IPS DF 6.9 (cell line): Measurements from ENCODE around the gene PARM1.

Source experiments
- DNase-seq: peaks from one replicate; pipeline ENCODE4 v3.0.0-alpha.2; 2013; ENCODE audit warnings: low read depth, low spot score
- H3K27ac ChIP-seq: one replicate; pipeline ENCODE4 v1.5.1; 2013; ENCODE audit warnings: low read length, control low read depth
- H3K27me3 ChIP-seq: 2 replicates; pipeline ENCODE4 v1.6.1; 2013; ENCODE audit warnings: mild to moderate bottlenecking, low read length; ENCODE audit not compliant: control insufficient read depth, insufficient read depth
- H3K36me3 ChIP-seq: 2 replicates; pipeline ENCODE4 v1.6.1; 2013; ENCODE audit warnings: low read length; ENCODE audit not compliant: control insufficient read depth, insufficient read depth
- H3K4me1 ChIP-seq: 2 replicates; pipeline ENCODE4 v1.6.1; 2013; ENCODE audit warnings: low read length; ENCODE audit not compliant: control insufficient read depth, insufficient read depth
- H3K4me3 ChIP-seq: 2 replicates; pipeline ENCODE4 v1.5.1; 2013; ENCODE audit warnings: mild to moderate bottlenecking, low read length
- H3K9me3 ChIP-seq: 2 replicates; pipeline ENCODE4 v1.6.1; 2013; ENCODE audit warnings: low read length, inconsistent platforms; ENCODE audit not compliant: control insufficient read depth, insufficient read depth
- WGBS: extraction: QIAGEN DNeasy Blood & Tissue Kit; methylation state at CpG from one replicate; pipeline ENCODE4 v1.1.7; 2013; ENCODE audit warnings: mixed read lengths, missing lambda C conversion rate; ENCODE audit not compliant: insufficient read length, insufficient coverage; 5-methylcytosine and 5-hydroxymethylcytosine counted together

PARM1 gene

DNA sequence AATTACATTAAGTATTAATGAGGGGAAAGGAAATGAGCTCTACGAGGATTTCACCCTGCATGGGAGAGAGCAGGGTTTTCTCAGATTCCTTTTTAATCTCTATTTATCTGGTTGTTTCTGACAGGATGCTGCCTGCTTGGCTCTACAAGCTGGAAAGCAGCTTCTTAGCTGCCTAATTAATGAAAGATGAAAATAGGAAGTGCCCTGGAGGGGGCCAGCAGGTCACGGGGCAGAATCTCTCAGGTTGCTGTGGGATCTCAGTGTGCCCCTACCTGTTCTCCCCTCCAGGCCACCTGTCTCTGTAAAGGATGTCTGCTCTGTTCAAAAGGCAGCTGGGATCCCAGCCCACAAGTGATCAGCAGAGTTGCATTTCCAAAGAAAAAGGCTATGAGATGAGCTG, 113.7 kb downstream of the PARM1 start:
- H3K4me1 ChIP-seq, result peaks cover 2% of the 10 kb centered on the region
- no peak overlapping the region for H3K4me3 ChIP-seq
- H3K27ac ChIP-seq, result no peak overlapping the region
- no peak for DNase-seq
- WGBS, result no CpG with 5 or more reads among the region's 2 CpGs
- no peaks in the 10 kb centered on the region for H3K36me3 ChIP-seq
- no peaks in the 10 kb centered on the region for H3K9me3 ChIP-seq
- H3K27me3 ChIP-seq, result no peaks in the 10 kb centered on the region

DNA sequence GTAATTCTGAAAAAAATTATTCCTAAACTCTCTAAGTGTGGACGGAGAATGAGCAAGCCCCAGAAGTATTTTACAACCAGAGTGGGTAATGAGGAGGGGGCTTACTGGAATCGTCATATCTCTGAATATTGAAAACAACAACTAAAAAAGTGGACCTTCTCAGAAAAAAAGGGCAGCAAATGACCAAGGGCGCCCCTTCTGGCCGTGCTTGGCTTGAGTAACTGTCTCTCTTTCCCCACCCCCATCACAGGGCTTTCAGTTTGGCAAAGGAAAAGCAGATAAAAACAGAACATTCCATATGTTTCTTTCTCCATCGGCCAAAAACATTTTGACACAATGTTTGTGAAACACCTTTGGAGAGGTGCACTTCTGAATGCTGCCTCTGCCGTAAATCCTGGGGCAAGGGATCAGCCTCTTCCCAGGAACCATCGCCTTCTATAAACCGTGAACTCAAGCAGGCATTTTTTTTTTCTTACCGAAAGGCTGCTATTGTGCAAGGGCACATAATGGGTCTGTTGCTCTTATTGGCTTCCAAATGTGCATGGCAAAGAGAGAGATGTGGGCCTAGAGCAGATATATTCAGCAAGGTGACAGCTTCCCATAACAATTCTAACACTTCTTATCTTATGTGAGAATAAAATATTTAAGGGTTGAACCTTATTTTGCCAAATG, 115.4 kb downstream of the PARM1 start:
- no CpG with 5 or more reads among the region's 9 CpGs for WGBS
- Histone ChIP-seq H3K9me3 (no peaks in the 10 kb centered on the region), H3K36me3 (no peaks in the 10 kb centered on the region), H3K27ac (no peak overlapping the region), H3K27me3 (no peaks in the 10 kb centered on the region), H3K4me3 (no peak overlapping the region), H3K4me1 (peaks cover 2% of the 10 kb centered on the region)
- DNase-seq, result no peak

DNA sequence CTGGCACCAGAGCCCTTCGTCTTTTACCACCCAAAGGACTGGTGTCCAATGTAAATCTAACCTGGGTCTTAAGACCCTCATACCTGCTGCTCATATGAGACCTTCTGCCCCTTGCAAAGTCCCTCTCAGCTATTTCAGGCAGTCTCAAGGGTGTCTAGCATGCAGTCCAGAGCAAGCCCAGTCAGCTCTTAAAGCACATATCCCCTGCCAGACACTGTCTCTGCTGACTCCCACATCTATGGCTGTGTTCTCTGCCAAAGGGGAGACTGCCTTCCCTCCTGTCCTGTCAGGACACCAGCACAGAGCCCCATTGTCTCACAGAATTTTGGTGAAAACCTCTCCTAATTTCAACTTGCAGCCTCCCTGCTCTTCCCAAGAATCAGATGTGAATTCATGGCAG, 118.5 kb downstream of the PARM1 start:
- Histone ChIP-seq H3K4me1 (peaks cover 2% of the 10 kb centered on the region), H3K9me3 (no peaks in the 10 kb centered on the region), H3K36me3 (no peaks in the 10 kb centered on the region), H3K27ac (no peak overlapping the region), H3K4me3 (no peak overlapping the region), H3K27me3 (no peaks in the 10 kb centered on the region)
- no CpG with 5 or more reads among the region's 1 CpG for WGBS
- no peak for DNase-seq

DNA sequence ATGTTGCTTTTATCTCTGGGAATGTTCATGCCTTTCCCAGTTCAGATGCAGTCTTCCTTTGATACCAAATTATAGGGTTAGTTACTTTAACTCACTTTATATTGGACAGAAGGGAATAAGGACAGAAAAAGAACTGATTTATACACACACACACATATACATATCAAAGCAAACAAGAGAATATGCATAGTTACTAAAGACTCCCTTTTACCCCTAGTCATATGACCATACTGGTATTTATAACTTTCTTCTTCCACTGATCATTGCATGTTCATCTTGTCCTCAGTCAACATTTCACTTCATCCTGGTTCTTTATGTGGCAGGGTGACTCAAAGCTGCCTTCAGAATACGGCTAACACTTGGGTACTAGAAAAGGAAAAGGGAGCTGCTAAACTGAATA, 120.4 kb downstream of the PARM1 start:
- Histone ChIP-seq H3K27ac (no peak overlapping the region), H3K27me3 (no peaks in the 10 kb centered on the region), H3K36me3 (no peaks in the 10 kb centered on the region; the same call in 1 of the 2 replicates), H3K4me1 (peaks cover 1% of the 10 kb centered on the region), H3K9me3 (no peaks in the 10 kb centered on the region), H3K4me3 (no peak overlapping the region)
- no CpG with 5 or more reads among the region's 1 CpG for WGBS
- no peak for DNase-seq

DNA sequence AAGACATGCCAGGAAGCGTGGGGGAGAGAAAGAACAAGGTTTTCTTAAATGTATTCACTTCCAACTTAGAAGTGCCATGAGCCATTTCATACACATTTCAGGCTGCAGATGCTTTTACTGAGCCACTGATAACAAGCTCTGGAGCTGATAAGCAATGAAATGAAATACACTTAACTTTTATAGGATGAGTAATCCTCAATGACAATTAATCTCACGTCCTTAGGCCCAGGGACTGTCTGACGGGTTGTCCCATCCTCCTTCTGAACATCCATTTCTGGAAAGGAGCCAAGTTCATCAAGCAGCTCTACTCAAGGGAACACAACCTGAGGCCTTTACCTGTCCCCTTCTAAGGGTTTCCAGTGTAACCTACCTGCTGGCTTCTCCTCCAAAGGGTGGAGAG, 121.2 kb downstream of the PARM1 start:
- Histone ChIP-seq H3K27ac (no peak overlapping the region), H3K4me1 (no peaks in the 10 kb centered on the region; the same call in 1 of the 2 replicates), H3K27me3 (no peaks in the 10 kb centered on the region), H3K4me3 (no peak overlapping the region), H3K36me3 (no peaks in the 10 kb centered on the region; the same call in 1 of the 2 replicates), H3K9me3 (no peaks in the 10 kb centered on the region)
- no peak for DNase-seq
- no CpG with 5 or more reads among the region's 3 CpGs for WGBS

DNA sequence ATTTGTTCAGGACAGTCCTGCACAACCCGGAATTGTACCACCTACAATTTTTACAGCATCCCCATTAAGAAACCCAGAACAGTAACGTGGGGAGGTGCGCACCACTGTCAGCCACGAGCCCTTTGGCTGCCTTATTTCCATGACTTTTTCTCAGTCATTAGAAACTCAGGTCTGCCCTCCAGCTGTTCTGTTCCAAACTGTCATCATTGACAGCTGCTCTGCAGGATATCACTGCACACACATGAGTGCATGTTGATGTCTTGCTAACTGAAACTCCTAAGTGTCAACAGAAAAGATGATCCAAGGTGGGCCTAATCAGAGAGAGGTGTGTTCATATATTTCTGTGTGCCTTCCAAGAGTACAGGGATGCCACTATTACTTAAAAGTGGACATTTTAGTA, 123.4 kb downstream of the PARM1 start:
- no peak overlapping the region for H3K4me3 ChIP-seq
- DNase-seq, result no peak
- no peak overlapping the region for H3K27ac ChIP-seq
- no peaks in the 10 kb centered on the region for H3K9me3 ChIP-seq
- H3K27me3 ChIP-seq, result no peaks in the 10 kb centered on the region
- no peaks in the 10 kb centered on the region; the same call in 1 of the 2 replicates for H3K36me3 ChIP-seq
- WGBS, result no CpG with 5 or more reads among the region's 4 CpGs
- no peaks in the 10 kb centered on the region; the same call in 1 of the 2 replicates for H3K4me1 ChIP-seq

DNA sequence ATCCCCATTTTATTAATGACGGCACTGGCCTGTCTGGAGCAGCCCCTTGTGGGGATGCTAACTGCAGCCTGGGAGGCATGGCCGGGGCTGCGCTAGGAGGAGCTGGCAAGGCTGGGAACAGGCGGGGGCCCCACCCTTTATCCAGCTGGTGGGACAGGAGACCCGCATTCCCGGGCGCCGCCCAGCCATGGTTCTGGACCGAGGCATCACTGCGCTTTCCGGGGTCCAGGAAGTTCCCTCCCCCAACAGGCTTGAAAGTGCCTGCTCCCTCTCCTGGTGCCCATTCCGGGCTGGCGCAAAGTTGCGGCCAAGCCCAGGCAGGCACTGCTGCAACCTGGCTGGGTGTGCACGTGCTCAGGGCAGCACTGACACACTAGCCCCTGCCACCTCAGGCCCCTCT, 124.5 kb downstream of the PARM1 start:
- DNase-seq, result no peak
- no peaks in the 10 kb centered on the region for H3K9me3 ChIP-seq
- no peak overlapping the region for H3K4me3 ChIP-seq
- no peaks in the 10 kb centered on the region for H3K27me3 ChIP-seq
- WGBS, result no CpG with 5 or more reads among the region's 15 CpGs
- no peak overlapping the region for H3K27ac ChIP-seq
- no peaks in the 10 kb centered on the region; the same call in 1 of the 2 replicates for H3K36me3 ChIP-seq
- no peaks in the 10 kb centered on the region; the same call in 1 of the 2 replicates for H3K4me1 ChIP-seq

DNA sequence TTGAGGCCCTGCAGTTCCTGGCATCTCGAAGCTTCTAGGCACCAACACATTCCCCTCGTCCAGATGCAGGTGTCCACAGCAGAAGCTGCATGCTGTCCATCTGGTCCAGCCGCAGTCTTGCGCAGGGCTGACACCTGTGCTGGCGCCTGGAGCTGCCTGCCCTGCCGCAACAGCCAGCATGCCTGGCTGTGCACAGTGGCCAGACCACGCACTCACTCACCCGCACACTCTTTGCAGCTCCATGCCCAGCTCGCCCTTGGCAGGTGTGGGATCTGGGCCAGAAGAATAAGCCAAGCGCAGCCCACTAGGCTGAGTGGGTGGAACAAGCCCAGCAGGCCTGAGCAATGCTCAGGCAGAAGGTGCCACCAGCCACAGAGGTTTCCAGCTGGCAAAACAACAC, 125.6 kb downstream of the PARM1 start:
- Histone ChIP-seq H3K4me1 (no peaks in the 10 kb centered on the region; the same call in 1 of the 2 replicates), H3K9me3 (no peaks in the 10 kb centered on the region), H3K27me3 (no peaks in the 10 kb centered on the region), H3K4me3 (no peak overlapping the region), H3K36me3 (no peaks in the 10 kb centered on the region; the same call in 1 of the 2 replicates), H3K27ac (no peak overlapping the region)
- no peak for DNase-seq
- WGBS, result no CpG with 5 or more reads among the region's 10 CpGs

DNA sequence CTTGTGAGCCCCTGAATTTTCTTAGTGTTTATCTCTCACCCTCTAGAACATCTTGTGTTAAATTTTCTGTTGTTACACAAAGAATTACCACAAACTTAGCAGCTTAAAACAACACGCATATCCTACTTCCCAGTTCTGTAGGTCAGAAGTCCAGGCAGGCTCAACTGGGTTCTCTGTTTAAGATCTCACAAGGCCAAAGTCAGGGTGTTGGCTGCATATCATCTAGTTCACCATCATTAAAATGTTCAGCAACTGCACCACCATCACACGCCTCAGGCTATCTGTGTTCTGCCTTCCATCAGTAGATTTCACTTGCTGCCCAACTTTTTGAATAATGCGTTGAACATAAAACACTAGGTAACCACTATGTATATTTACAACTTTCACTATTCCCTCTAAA, 130.5 kb downstream of the PARM1 start:
- no peak overlapping the region for H3K4me3 ChIP-seq
- no CpG with 5 or more reads among the region's 3 CpGs for WGBS

DNA sequence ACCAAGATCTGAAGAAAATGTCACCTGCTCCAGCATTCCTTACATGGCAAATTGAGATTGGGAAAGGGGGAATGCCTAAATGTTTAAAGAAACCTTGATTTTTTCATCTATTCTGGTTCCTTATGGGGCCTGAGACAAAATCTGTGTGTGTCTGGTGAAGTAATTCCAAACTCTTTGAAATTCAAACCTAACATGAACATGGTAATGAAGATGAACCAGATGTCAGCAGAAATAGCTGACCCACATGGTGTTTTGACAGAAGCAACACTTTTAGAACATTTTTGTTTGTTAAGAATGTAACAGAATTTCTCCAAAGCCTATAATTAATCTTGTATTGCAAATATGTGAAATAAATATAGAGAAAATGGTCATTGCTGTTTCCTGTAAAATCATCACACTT, 133.0 kb downstream of the PARM1 start:
- DNase-seq, result no peak
- Histone ChIP-seq H3K27me3 (no peaks in the 10 kb centered on the region), H3K4me1 (peaks cover 1% of the 10 kb centered on the region; the same call in 1 of the 2 replicates), H3K4me3 (no peak overlapping the region), H3K27ac (no peak overlapping the region), H3K9me3 (no peaks in the 10 kb centered on the region), H3K36me3 (no peaks in the 10 kb centered on the region)

More for the DNA sequence above, 130.5 kb downstream of the PARM1 start:
- Histone ChIP-seq H3K36me3 (no peaks in the 10 kb centered on the region), H3K27me3 (no peaks in the 10 kb centered on the region), H3K4me1 (no peaks in the 10 kb centered on the region), H3K9me3 (no peaks in the 10 kb centered on the region), H3K27ac (no peak overlapping the region)
- no peak for DNase-seq

DNA sequence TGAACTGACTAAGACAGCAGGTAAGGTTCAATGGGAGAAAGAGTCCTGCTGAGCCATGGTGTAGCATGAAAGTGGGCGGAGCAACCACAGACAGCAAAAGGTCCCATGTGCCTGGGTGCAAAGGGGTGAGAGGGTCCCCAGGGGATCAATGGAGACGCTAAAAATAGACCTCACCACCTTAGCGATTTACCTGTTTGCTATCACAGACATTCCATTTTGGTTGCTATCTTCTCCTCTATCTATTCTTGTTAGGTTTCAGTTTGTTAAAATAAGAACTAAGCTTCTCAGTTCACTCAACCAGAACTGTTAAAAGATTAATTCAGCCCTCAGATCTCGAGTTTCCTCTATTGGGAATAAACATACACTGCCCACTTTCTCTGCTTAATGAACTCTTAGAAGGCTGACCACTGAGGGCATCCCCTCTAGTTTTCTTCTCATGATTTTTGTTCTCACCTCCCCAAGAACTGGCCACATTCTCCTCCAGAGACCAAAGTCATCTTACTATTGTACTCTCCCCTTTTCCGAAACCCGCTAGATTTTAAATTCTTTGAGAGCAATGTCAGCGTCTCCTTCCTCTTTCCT, 136.7 kb downstream of the PARM1 start:
- H3K4me3 ChIP-seq, result no peak overlapping the region
- H3K27me3 ChIP-seq, result no peaks in the 10 kb centered on the region
- no peak overlapping the region for H3K27ac ChIP-seq
- no CpG with 5 or more reads among the region's 7 CpGs for WGBS
- peaks cover 1% of the 10 kb centered on the region; the same call in 1 of the 2 replicates for H3K4me1 ChIP-seq
- DNase-seq, result no peak
- H3K36me3 ChIP-seq, result no peaks in the 10 kb centered on the region
- H3K9me3 ChIP-seq, result no peaks in the 10 kb centered on the region
